ENCODE data around the gene MINK1. TPM values are rescaled to one million over a fixed set of nuclear protein-coding genes. Genes with fewer than 3 reads are reported as not detected.

The MINK1 gene
- total and polyA plus RNA-seq, 2 of the 8 experiments (the other 6 are each of a cell fraction or from before 2014, with no cell fraction given), result 26.9 to 77.7 TPM

DNA sequence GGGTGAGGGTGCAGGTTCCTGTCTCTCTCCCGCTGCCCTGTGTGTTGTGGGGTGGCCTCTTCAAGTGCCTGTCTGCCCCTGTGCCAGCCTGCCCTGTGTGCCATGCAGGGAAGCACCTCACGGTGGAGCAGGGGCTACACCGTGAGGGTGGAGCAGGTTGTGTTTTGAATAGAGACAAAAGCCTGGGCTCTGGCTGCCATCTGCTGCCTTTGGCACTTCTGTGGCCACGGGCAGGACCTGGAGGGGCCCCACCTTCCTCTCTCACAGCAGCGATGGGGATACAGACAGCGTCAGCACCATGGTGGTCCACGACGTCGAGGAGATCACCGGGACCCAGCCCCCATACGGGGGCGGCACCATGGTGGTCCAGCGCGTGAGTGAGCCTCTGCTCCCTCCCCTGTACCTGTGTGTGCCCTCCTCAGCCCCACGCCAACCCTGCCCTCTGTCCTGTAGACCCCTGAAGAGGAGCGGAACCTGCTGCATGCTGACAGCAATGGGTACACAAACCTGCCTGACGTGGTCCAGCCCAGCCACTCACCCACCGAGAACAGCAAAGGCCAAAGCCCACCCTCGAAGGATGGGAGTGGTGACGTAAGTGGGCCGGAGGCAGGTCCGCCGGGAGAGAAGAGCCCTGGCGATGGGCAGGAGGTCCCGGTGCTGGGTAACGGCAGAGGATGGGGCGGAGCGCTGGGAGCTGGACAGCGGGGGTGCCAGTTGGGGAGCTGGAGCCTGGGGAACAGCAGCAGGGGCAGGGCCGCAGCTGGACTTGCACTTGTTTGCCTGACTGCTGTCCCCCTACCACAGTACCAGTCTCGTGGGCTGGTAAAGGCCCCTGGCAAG is 60.8 kb downstream of the MINK1 start (continued):
- TF ChIP-seq, protein P1, sequence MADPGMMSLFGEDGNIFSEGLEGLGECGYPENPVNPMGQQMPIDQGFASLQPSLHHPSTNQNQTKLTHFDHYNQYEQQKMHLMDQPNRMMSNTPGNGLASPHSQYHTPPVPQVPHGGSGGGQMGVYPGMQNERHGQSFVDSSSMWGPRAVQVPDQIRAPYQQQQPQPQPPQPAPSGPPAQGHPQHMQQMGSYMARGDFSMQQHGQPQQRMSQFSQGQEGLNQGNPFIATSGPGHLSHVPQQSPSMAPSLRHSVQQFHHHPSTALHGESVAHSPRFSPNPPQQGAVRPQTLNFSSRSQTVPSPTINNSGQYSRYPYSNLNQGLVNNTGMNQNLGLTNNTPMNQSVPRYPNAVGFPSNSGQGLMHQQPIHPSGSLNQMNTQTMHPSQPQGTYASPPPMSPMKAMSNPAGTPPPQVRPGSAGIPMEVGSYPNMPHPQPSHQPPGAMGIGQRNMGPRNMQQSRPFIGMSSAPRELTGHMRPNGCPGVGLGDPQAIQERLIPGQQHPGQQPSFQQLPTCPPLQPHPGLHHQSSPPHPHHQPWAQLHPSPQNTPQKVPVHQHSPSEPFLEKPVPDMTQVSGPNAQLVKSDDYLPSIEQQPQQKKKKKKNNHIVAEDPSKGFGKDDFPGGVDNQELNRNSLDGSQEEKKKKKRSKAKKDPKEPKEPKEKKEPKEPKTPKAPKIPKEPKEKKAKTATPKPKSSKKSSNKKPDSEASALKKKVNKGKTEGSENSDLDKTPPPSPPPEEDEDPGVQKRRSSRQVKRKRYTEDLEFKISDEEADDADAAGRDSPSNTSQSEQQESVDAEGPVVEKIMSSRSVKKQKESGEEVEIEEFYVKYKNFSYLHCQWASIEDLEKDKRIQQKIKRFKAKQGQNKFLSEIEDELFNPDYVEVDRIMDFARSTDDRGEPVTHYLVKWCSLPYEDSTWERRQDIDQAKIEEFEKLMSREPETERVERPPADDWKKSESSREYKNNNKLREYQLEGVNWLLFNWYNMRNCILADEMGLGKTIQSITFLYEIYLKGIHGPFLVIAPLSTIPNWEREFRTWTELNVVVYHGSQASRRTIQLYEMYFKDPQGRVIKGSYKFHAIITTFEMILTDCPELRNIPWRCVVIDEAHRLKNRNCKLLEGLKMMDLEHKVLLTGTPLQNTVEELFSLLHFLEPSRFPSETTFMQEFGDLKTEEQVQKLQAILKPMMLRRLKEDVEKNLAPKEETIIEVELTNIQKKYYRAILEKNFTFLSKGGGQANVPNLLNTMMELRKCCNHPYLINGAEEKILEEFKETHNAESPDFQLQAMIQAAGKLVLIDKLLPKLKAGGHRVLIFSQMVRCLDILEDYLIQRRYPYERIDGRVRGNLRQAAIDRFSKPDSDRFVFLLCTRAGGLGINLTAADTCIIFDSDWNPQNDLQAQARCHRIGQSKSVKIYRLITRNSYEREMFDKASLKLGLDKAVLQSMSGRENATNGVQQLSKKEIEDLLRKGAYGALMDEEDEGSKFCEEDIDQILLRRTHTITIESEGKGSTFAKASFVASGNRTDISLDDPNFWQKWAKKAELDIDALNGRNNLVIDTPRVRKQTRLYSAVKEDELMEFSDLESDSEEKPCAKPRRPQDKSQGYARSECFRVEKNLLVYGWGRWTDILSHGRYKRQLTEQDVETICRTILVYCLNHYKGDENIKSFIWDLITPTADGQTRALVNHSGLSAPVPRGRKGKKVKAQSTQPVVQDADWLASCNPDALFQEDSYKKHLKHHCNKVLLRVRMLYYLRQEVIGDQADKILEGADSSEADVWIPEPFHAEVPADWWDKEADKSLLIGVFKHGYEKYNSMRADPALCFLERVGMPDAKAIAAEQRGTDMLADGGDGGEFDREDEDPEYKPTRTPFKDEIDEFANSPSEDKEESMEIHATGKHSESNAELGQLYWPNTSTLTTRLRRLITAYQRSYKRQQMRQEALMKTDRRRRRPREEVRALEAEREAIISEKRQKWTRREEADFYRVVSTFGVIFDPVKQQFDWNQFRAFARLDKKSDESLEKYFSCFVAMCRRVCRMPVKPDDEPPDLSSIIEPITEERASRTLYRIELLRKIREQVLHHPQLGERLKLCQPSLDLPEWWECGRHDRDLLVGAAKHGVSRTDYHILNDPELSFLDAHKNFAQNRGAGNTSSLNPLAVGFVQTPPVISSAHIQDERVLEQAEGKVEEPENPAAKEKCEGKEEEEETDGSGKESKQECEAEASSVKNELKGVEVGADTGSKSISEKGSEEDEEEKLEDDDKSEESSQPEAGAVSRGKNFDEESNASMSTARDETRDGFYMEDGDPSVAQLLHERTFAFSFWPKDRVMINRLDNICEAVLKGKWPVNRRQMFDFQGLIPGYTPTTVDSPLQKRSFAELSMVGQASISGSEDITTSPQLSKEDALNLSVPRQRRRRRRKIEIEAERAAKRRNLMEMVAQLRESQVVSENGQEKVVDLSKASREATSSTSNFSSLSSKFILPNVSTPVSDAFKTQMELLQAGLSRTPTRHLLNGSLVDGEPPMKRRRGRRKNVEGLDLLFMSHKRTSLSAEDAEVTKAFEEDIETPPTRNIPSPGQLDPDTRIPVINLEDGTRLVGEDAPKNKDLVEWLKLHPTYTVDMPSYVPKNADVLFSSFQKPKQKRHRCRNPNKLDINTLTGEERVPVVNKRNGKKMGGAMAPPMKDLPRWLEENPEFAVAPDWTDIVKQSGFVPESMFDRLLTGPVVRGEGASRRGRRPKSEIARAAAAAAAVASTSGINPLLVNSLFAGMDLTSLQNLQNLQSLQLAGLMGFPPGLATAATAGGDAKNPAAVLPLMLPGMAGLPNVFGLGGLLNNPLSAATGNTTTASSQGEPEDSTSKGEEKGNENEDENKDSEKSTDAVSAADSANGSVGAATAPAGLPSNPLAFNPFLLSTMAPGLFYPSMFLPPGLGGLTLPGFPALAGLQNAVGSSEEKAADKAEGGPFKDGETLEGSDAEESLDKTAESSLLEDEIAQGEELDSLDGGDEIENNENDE (IDR thresholded peaks at IDR 0.05; ENCODE audit: insufficient replicate concordance, low read length), result no peak
